H9 (cell line): ENCODE measurements around the gene CEBPE. TPM values are rescaled to one million over a fixed set of nuclear protein-coding genes. Genes with fewer than 3 reads are reported as not detected.

Source experiments
- DNase-seq: peaks from one replicate; pipeline ENCODE4 v3.0.0-alpha.2; 2017
- H2AFZ ChIP-seq: one replicate; pipeline ENCODE4 v1.6.1; 2013; ENCODE audit warnings: mild to moderate bottlenecking, low read length, control low read depth, moderate library complexity
- H2AK5ac ChIP-seq: 2 replicates; pipeline ENCODE4 v1.6.1; 2013; ENCODE audit warnings: low read length, control low read depth, mixed read lengths; ENCODE audit not compliant: insufficient read length
- H2BK120ac ChIP-seq: one replicate; pipeline ENCODE4 v1.6.1; 2013; ENCODE audit warnings: low read depth, mild to moderate bottlenecking, low read length, control low read depth, inconsistent platforms; ENCODE audit not compliant: poor library complexity, severe bottlenecking
- H2BK12ac ChIP-seq: 2 replicates; pipeline ENCODE4 v1.6.1; 2013; ENCODE audit warnings: low read length, control low read depth, mixed read lengths, low read depth; ENCODE audit not compliant: insufficient read length
- H2BK15ac ChIP-seq: 2 replicates; pipeline ENCODE4 v1.6.1; 2013; ENCODE audit warnings: low read depth, low read length, control low read depth
- H2BK20ac ChIP-seq: one replicate; pipeline ENCODE4 v1.6.1; 2013; ENCODE audit warnings: low read depth, mild to moderate bottlenecking, low read length, control low read depth, inconsistent platforms; ENCODE audit not compliant: poor library complexity, severe bottlenecking
- H2BK5ac ChIP-seq: 2 replicates; pipeline ENCODE4 v1.6.1; 2013; ENCODE audit warnings: low read length, control low read depth, mixed read lengths; ENCODE audit not compliant: insufficient read length
- H3K14ac ChIP-seq: 2 replicates; pipeline ENCODE4 v1.6.1; 2013; ENCODE audit warnings: low read length, control low read depth; ENCODE audit not compliant: insufficient read depth
- H3K18ac ChIP-seq: 2 replicates; pipeline ENCODE4 v1.6.1; 2013; ENCODE audit warnings: low read depth, mild to moderate bottlenecking, mixed read lengths, low read length, control low read depth; ENCODE audit not compliant: insufficient read length
- H3K23ac ChIP-seq: 2 replicates; pipeline ENCODE4 v1.6.1; 2013; ENCODE audit warnings: low read length, control low read depth, mixed read lengths, low read depth; ENCODE audit not compliant: insufficient read length
- H3K23me2 ChIP-seq: 2 replicates; pipeline ENCODE4 v1.6.1; 2013; ENCODE audit warnings: low read depth, mild to moderate bottlenecking, mixed read lengths, low read length, control low read depth; ENCODE audit not compliant: insufficient read length, poor library complexity, severe bottlenecking
- H3K27ac ChIP-seq: 2 replicates; pipeline ENCODE4 v1.5.1; 2013; ENCODE audit warnings: low read length, control low read depth, mixed read lengths, low read depth; ENCODE audit not compliant: insufficient read length
- H3K27me3 ChIP-seq: 2 replicates; pipeline ENCODE4 v1.6.1; 2013; ENCODE audit warnings: low read length, control low read depth, inconsistent platforms; ENCODE audit not compliant: insufficient read depth
- H3K4ac ChIP-seq: 2 replicates; pipeline ENCODE4 v1.6.1; 2013; ENCODE audit warnings: low read depth, mild to moderate bottlenecking, control low read depth, inconsistent platforms, low read length, moderate library complexity
- H3K4me1 ChIP-seq: 2 replicates; pipeline ENCODE4 v1.6.1; 2013; ENCODE audit warnings: low read length, control low read depth, inconsistent platforms; ENCODE audit not compliant: insufficient read depth
- H3K4me2 ChIP-seq: 2 replicates; pipeline ENCODE4 v1.6.1; 2013; ENCODE audit warnings: low read length, control low read depth, mixed read lengths; ENCODE audit not compliant: insufficient read length, insufficient read depth
- H3K56ac ChIP-seq: 2 replicates; pipeline ENCODE4 v1.6.1; 2013; ENCODE audit warnings: low read depth, mild to moderate bottlenecking, mixed read lengths, low read length, control low read depth; ENCODE audit not compliant: insufficient read length
- H3K79me1 ChIP-seq: 2 replicates; pipeline ENCODE4 v1.6.1; 2013; ENCODE audit warnings: low read depth, mild to moderate bottlenecking, moderate library complexity, low read length, control low read depth, inconsistent platforms; ENCODE audit not compliant: insufficient read depth, poor library complexity, severe bottlenecking
- H3K79me2 ChIP-seq: 2 replicates; pipeline ENCODE4 v1.6.1; 2013; ENCODE audit warnings: low read length, control low read depth, inconsistent platforms; ENCODE audit not compliant: insufficient read depth
- H3K9ac ChIP-seq: 2 replicates; pipeline ENCODE4 v1.6.1; 2013; ENCODE audit warnings: low read length, control low read depth, mixed read lengths; ENCODE audit not compliant: insufficient read length; ENCODE audit errors: extremely low read depth
- H3K9me3 ChIP-seq: one replicate; pipeline ENCODE4 v1.6.1; 2013; ENCODE audit warnings: low read depth, low read length, inconsistent platforms; ENCODE audit not compliant: control insufficient read depth
- H3T11ph ChIP-seq: one replicate; pipeline ENCODE4 v1.6.1; 2013; ENCODE audit warnings: mild to moderate bottlenecking, low read length, control low read depth, inconsistent platforms
- H4K20me1 ChIP-seq: one replicate; pipeline ENCODE4 v1.6.1; 2013; ENCODE audit not compliant: control insufficient read depth, insufficient read length, insufficient read depth
- H4K5ac ChIP-seq: 2 replicates; pipeline ENCODE4 v1.6.1; 2013; ENCODE audit warnings: low read depth, mild to moderate bottlenecking, mixed read lengths, low read length, control low read depth; ENCODE audit not compliant: insufficient read length
- H4K8ac ChIP-seq: replicated peaks from 2 replicates; pipeline ENCODE4 v1.6.1; 2013; ENCODE audit warnings: low read length, control low read depth, mixed read lengths, low read depth; ENCODE audit not compliant: insufficient read length
- H4K91ac ChIP-seq: 2 replicates; pipeline ENCODE4 v1.6.1; 2013; ENCODE audit warnings: low read depth, mild to moderate bottlenecking, moderate library complexity, mixed read lengths, low read length, control low read depth; ENCODE audit not compliant: insufficient read length
- H3K27ac Mint-ChIP-seq, 3 experiments: 2 replicates in 2 of 3; 3 replicates in 1 of 3; pipeline ENCODE4 v1.8.0; 2020 to 2021; ENCODE audit warnings: mixed read lengths in 3 of 3, mild to moderate bottlenecking in 1 of 3, moderate library complexity in 1 of 3
- H3K27me3 Mint-ChIP-seq: 2 replicates; pipeline ENCODE4 v1.8.0; 2021; ENCODE audit warnings: low read depth, mild to moderate bottlenecking, moderate library complexity, mixed read lengths
- H3K36me3 Mint-ChIP-seq, 3 experiments: 2 replicates in 2 of 3; 3 replicates in 1 of 3; pipeline ENCODE4 v1.8.0; 2020 to 2021; ENCODE audit warnings: low read depth in 3 of 3, mixed read lengths in 3 of 3; ENCODE audit not compliant: insufficient read depth in 1 of 3
- H3K4me1 Mint-ChIP-seq, 2 experiments: 2 replicates each; pipeline ENCODE4 v1.8.0; 2020; ENCODE audit warnings: mixed read lengths in 2 of 2
- H3K4me3 Mint-ChIP-seq, 2 experiments: 2 replicates in 1 of 2; 3 replicates in 1 of 2; pipeline ENCODE4 v1.8.0; 2020 to 2021; ENCODE audit warnings: mild to moderate bottlenecking in 2 of 2, mixed read lengths in 2 of 2, moderate library complexity in 1 of 2
- H3K9me3 Mint-ChIP-seq, 2 experiments: 2 replicates in 1 of 2; 3 replicates in 1 of 2; pipeline ENCODE4 v1.8.0; 2020; ENCODE audit warnings: mild to moderate bottlenecking in 2 of 2, mixed read lengths in 2 of 2, moderate library complexity in 1 of 2
- WGBS: extraction: QIAGEN DNeasy Blood & Tissue Kit; methylation state at CpG from one replicate; pipeline ENCODE4 v1.1.7; 2013; ENCODE audit warnings: missing lambda C conversion rate, low lambda C conversion rate, mixed read lengths; ENCODE audit not compliant: insufficient read length; ENCODE audit errors: extremely low coverage; 5-methylcytosine and 5-hydroxymethylcytosine counted together
- total RNA-seq: library from RNA; stranded (reverse); gene quantifications from 2 replicates; pipeline ENCODE4 v1.2.1, GENCODE V29; 2021
- TF ChIP-seq, protein P1 (sequence below): fragments of 200-600 bp; sonication (generic); conservative IDR thresholded peaks from 3 replicates; pipeline ENCODE4 v1.8.0; 2021; ENCODE audit warnings: antibody characterized with exemption, mild to moderate bottlenecking

The CEBPE gene
- total RNA-seq, 1 experiment from 2014 or later = not detected

DNA sequence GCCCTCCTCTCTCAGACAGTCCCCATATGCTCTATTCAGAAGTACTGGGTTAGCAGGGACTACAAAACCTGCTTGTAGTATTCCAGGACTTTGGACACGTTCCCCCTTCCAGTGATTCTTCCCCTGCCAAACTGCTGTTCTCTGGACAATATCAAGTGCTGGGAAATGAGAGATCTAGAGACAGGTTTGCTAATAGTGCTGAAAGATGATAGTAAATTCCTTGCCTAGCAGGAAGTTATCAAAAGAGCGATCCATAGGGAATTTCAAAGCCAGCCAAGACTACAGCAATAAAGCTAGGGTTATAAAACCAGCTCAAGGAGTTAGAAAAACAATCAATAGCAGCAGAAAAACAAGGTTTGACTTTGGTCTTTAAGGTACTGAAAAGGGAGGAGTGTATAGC, 49.2 kb upstream of the CEBPE start:
- Histone ChIP-seq H3K4ac (no peak overlapping the region), H3K79me2 (peaks cover 4% of the 10 kb centered on the region; the same call in 1 of the 2 replicates), H2AK5ac (no peak overlapping the region), H2BK15ac (no peak overlapping the region), H4K20me1 (no peaks in the 10 kb centered on the region), H4K91ac (no peak overlapping the region), H3K56ac (no peak overlapping the region), H3K23me2 (no peaks in the 10 kb centered on the region), H2BK5ac (no peak overlapping the region), H2BK120ac (no peak overlapping the region), H3K9ac (no peak overlapping the region), H3K23ac (no peak overlapping the region), H3K4me1 (no peaks in the 10 kb centered on the region; the same call in 1 of the 2 replicates), H3K18ac (no peak overlapping the region), H3K27me3 (no peaks in the 10 kb centered on the region), H3K27ac (no peak overlapping the region), H3K14ac (no peak overlapping the region), H4K5ac (no peak overlapping the region), H2AFZ (no peak overlapping the region), H3T11ph (no peak overlapping the region), H3K79me1 (peaks cover 2% of the 10 kb centered on the region), H3K4me2 (no peak overlapping the region), H2BK20ac (no peak overlapping the region), H3K9me3 (no peaks in the 10 kb centered on the region), H4K8ac (no peak overlapping the region), H2BK12ac (no peak overlapping the region)
- WGBS = no CpG with 5 or more reads among the region's 2 CpGs
- Mint-ChIP-seq H3K4me1 (peaks cover 12 to 17% of the 10 kb centered on the region in 2 experiments), H3K27me3 (no peaks in the 10 kb centered on the region), H3K9me3 (no peaks in the 10 kb centered on the region), H3K27ac (peak overlapping the region in 2 of 3 experiments; percentile 30 to 55; a peak in 1 of 7 replicates), H3K36me3 (peaks cover 36 to 44% (median 41%) of the 10 kb centered on the region in 3 experiments), H3K4me3 (no peak overlapping the region)
- TF ChIP-seq, protein P1, sequence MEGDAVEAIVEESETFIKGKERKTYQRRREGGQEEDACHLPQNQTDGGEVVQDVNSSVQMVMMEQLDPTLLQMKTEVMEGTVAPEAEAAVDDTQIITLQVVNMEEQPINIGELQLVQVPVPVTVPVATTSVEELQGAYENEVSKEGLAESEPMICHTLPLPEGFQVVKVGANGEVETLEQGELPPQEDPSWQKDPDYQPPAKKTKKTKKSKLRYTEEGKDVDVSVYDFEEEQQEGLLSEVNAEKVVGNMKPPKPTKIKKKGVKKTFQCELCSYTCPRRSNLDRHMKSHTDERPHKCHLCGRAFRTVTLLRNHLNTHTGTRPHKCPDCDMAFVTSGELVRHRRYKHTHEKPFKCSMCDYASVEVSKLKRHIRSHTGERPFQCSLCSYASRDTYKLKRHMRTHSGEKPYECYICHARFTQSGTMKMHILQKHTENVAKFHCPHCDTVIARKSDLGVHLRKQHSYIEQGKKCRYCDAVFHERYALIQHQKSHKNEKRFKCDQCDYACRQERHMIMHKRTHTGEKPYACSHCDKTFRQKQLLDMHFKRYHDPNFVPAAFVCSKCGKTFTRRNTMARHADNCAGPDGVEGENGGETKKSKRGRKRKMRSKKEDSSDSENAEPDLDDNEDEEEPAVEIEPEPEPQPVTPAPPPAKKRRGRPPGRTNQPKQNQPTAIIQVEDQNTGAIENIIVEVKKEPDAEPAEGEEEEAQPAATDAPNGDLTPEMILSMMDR = no peak
- DNase-seq = no peak
